ENCODE results near the gene OR2AG1. TPM values are rescaled to one million over a fixed set of nuclear protein-coding genes. Genes with fewer than 3 reads are reported as not detected.

The OR2AG1 gene
- total and polyA plus RNA-seq, 2 experiments from 2014 or later = 0.83 TPM; not detected in 1

GRCh38 chr11:6738590-6738989 lies 44.2 kb upstream of the OR2AG1 start:
- Histone ChIP-seq H4K20me1 (ENCODE audit: insufficient read depth, poor library complexity, severe bottlenecking) (no peaks in the 10 kb centered on the region), H3K27ac (no peak overlapping the region), H3K4me1 (ENCODE audit: insufficient read depth) (no peaks in the 10 kb centered on the region), H3K79me2 (no peaks in the 10 kb centered on the region), H3K4me2 (no peak overlapping the region), H3K27me3 (no peaks in the 10 kb centered on the region), H3K4me3 (no peak overlapping the region), H2AFZ (no peak overlapping the region), H3K9me3 (ENCODE audit: low read depth) (no peaks in the 10 kb centered on the region), H3K9me2 (replicated peaks; ENCODE audit: insufficient read depth) (no peaks in the 10 kb centered on the region), H3K36me3 (replicated peaks; ENCODE audit: insufficient read depth, low read depth) (no peaks in the 10 kb centered on the region)
- WGBS (ENCODE audit: low lambda C conversion rate, missing lambda C conversion rate) = 97% methylated on average over 1 of the region's 1 CpG
- no peak for TF ChIP-seq EZH2phosphoT487 (IDR thresholded peaks at IDR 0.05; ENCODE audit: low read depth, severe bottlenecking, unreplicated experiment)
- no peak for TF ChIP-seq EZH2 (IDR thresholded peaks at IDR 0.05; ENCODE audit: borderline replicate concordance)
- TF ChIP-seq, protein P1, sequence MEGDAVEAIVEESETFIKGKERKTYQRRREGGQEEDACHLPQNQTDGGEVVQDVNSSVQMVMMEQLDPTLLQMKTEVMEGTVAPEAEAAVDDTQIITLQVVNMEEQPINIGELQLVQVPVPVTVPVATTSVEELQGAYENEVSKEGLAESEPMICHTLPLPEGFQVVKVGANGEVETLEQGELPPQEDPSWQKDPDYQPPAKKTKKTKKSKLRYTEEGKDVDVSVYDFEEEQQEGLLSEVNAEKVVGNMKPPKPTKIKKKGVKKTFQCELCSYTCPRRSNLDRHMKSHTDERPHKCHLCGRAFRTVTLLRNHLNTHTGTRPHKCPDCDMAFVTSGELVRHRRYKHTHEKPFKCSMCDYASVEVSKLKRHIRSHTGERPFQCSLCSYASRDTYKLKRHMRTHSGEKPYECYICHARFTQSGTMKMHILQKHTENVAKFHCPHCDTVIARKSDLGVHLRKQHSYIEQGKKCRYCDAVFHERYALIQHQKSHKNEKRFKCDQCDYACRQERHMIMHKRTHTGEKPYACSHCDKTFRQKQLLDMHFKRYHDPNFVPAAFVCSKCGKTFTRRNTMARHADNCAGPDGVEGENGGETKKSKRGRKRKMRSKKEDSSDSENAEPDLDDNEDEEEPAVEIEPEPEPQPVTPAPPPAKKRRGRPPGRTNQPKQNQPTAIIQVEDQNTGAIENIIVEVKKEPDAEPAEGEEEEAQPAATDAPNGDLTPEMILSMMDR (IDR thresholded peaks at IDR 0.05; ENCODE audit: poor library complexity) = no peak
- no peak for DNase-seq (ENCODE audit: low spot score)

DNA sequence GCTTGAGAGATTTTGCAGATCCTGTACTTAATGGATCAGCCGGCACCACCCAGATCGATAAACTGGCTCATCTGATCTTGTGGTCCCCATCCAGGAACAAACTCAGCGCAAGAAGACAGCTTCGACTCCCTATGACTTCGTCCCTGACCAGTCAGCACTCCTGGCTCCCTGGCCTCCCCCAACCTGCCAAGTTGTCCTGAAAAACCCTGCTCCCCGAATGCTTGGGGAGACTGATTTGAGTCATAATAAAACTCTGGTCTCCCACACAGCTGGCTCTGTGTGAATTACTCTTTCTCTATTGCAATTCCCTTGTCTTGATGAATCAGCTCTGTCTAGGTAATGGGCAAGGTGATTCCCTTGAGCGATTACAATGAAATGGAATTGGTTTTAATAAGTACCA lies 40.6 kb upstream of the OR2AG1 start:
- TF ChIP-seq EZH2 (IDR thresholded peaks at IDR 0.05; ENCODE audit: borderline replicate concordance) = no peak
- TF ChIP-seq EZH2phosphoT487 (IDR thresholded peaks at IDR 0.05; ENCODE audit: low read depth, severe bottlenecking, unreplicated experiment) = no peak
- TF ChIP-seq, protein P1 (IDR thresholded peaks at IDR 0.05; ENCODE audit: poor library complexity) = no peak
- Histone ChIP-seq H3K9me3 (ENCODE audit: low read depth) (no peaks in the 10 kb centered on the region), H3K4me1 (ENCODE audit: insufficient read depth) (no peaks in the 10 kb centered on the region), H3K9me2 (replicated peaks; ENCODE audit: insufficient read depth) (no peaks in the 10 kb centered on the region), H3K4me2 (no peak overlapping the region), H3K4me3 (no peak overlapping the region), H3K27ac (no peak overlapping the region), H3K79me2 (no peaks in the 10 kb centered on the region), H3K27me3 (no peaks in the 10 kb centered on the region), H4K20me1 (ENCODE audit: insufficient read depth, poor library complexity, severe bottlenecking) (no peaks in the 10 kb centered on the region), H3K36me3 (replicated peaks; ENCODE audit: insufficient read depth, low read depth) (no peaks in the 10 kb centered on the region), H2AFZ (no peak overlapping the region)
- 81% methylated on average over 7 of the region's 7 CpGs for WGBS (ENCODE audit: low lambda C conversion rate, missing lambda C conversion rate)
- DNase-seq (ENCODE audit: low spot score) = no peak

GRCh38 chr11:6745018-6745417 lies 37.8 kb upstream of the OR2AG1 start:
- no peaks in the 10 kb centered on the region for H4K20me1 ChIP-seq (ENCODE audit: insufficient read depth, poor library complexity, severe bottlenecking)
- H3K27ac ChIP-seq = no peak overlapping the region
- no peaks in the 10 kb centered on the region for H3K9me3 ChIP-seq (ENCODE audit: low read depth)
- H3K4me2 ChIP-seq = no peak overlapping the region
- DNase-seq (ENCODE audit: low spot score) = no peak
- no peaks in the 10 kb centered on the region for H3K9me2 ChIP-seq (replicated peaks; ENCODE audit: insufficient read depth)
- H3K27me3 ChIP-seq = no peaks in the 10 kb centered on the region
- no peak overlapping the region for H2AFZ ChIP-seq
- WGBS (ENCODE audit: low lambda C conversion rate, missing lambda C conversion rate) = 75% methylated on average over 4 of the region's 4 CpGs
- no peaks in the 10 kb centered on the region for H3K36me3 ChIP-seq (replicated peaks; ENCODE audit: insufficient read depth, low read depth)
- H3K79me2 ChIP-seq = no peaks in the 10 kb centered on the region
- H3K4me3 ChIP-seq = no peak overlapping the region
- H3K4me1 ChIP-seq (ENCODE audit: insufficient read depth) = no peaks in the 10 kb centered on the region
- TF ChIP-seq EZH2phosphoT487 (IDR thresholded peaks at IDR 0.05; ENCODE audit: low read depth, severe bottlenecking, unreplicated experiment) = no peak
- no peak for TF ChIP-seq EZH2 (IDR thresholded peaks at IDR 0.05; ENCODE audit: borderline replicate concordance)
- TF ChIP-seq, protein P1 (IDR thresholded peaks at IDR 0.05; ENCODE audit: poor library complexity) = no peak

All from hepatocyte (in vitro differentiated cells).